HG03280 (cell line): ENCODE data around the gene VASN.

Source experiments
- ATAC-seq: cut with Tn5 transposase; IDR thresholded peaks from one replicate; pipeline ENCODE4 v1.9.1; 2021; ENCODE audit warnings: mild to moderate bottlenecking, moderate library complexity; ENCODE audit not compliant: unreplicated experiment

Gene VASN

GRCh38 chr16:4401094-4401501 lies 29.4 kb downstream of the VASN start:
- no peak for ATAC-seq

GRCh38 chr16:4401510-4401909 lies 29.9 kb downstream of the VASN start:
- no peak for ATAC-seq

- ATAC-seq: no peak
Measured at GRCh38 chr16:4402439-4403132, 30.9 kb downstream of the VASN start.

- no peak for ATAC-seq
Measured at GRCh38 chr16:4403133-4403949, 31.7 kb downstream of the VASN start.

GRCh38 chr16:4404247-4404966 lies 32.8 kb downstream of the VASN start:
- no peak for ATAC-seq

GRCh38 chr16:4404967-4405696 lies 33.5 kb downstream of the VASN start:
- ATAC-seq: no peak

GRCh38 chr16:4407543-4408322 lies 36.1 kb downstream of the VASN start:
- ATAC-seq: no peak

GRCh38 chr16:4408323-4408690 lies 36.7 kb downstream of the VASN start:
- no peak for ATAC-seq

GRCh38 chr16:4409081-4409932 lies 37.7 kb downstream of the VASN start:
- no peak for ATAC-seq

GRCh38 chr16:4410335-4411075 lies 38.9 kb downstream of the VASN start:
- ATAC-seq: no peak

GRCh38 chr16:4411684-4412083 lies 40.0 kb downstream of the VASN start:
- ATAC-seq: no peak

- ATAC-seq: no peak
Measured at GRCh38 chr16:4412159-4412558, 40.5 kb downstream of the VASN start.

- ATAC-seq: no peak
Measured at GRCh38 chr16:4412854-4413253, 41.2 kb downstream of the VASN start.

GRCh38 chr16:4414187-4414917 lies 42.7 kb downstream of the VASN start:
- peak; percentile 57 for ATAC-seq

GRCh38 chr16:4415538-4416199 lies 44.0 kb downstream of the VASN start:
- no peak for ATAC-seq

GRCh38 chr16:4416200-4417032 lies 44.8 kb downstream of the VASN start, which contains the start of gene CORO7:
CORO7 (minus strand) TSS chr16:4416596; CDS start chr16:4416518, 78 bp downstream.
- peak; percentile 71 for ATAC-seq
